Nephron progenitor cell (in vitro differentiated cells): ENCODE data around the gene MORC1.
A peak's percentile ranks its signal among the peaks of the same experiment; 100 is the strongest.

Experiments used
- DNase-seq: peaks from one replicate; pipeline ENCODE4 v3.0.0; 2021
- H3K27ac Mint-ChIP-seq: 2 replicates; pipeline ENCODE4 v1.8.0; 2021; ENCODE audit warnings: mild to moderate bottlenecking, moderate library complexity, mixed read lengths
- H3K27me3 Mint-ChIP-seq: 2 replicates; pipeline ENCODE4 v1.8.0; 2021; ENCODE audit warnings: mild to moderate bottlenecking, low read depth, mixed read lengths; ENCODE audit not compliant: poor library complexity
- H3K36me3 Mint-ChIP-seq: 2 replicates; pipeline ENCODE4 v1.8.0; 2021; ENCODE audit warnings: low read depth, mixed read lengths
- H3K4me1 Mint-ChIP-seq: 2 replicates; pipeline ENCODE4 v1.8.0; 2021; ENCODE audit warnings: mixed read lengths
- H3K4me3 Mint-ChIP-seq: 2 replicates; pipeline ENCODE4 v1.8.0; 2021; ENCODE audit warnings: mild to moderate bottlenecking, moderate library complexity, mixed read lengths
- H3K9me3 Mint-ChIP-seq: 2 replicates; pipeline ENCODE4 v1.8.0; 2021; ENCODE audit warnings: mild to moderate bottlenecking, moderate library complexity, mixed read lengths
- CTCF ChIP-seq: fragments of 200-600 bp; sonication (generic); IDR thresholded peaks from 2 replicates; pipeline ENCODE4 v1.5.0; 2021; ENCODE audit warnings: antibody characterized with exemption

MORC1 gene

GRCh38 chr3:109073116-109073515 lies 44.8 kb downstream of the MORC1 start:
- no peak for TF ChIP-seq CTCF
- no peak for DNase-seq
- H3K4me3 Mint-ChIP-seq, result no peak overlapping the region
- no peaks in the 10 kb centered on the region for H3K36me3 Mint-ChIP-seq
- H3K9me3 Mint-ChIP-seq, result peaks cover 5% of the 10 kb centered on the region
- peak overlapping the region; percentile 52 for H3K27ac Mint-ChIP-seq
- peaks cover 9% of the 10 kb centered on the region for H3K27me3 Mint-ChIP-seq
- H3K4me1 Mint-ChIP-seq, result no peaks in the 10 kb centered on the region

GRCh38 chr3:109072194-109072593 lies 45.7 kb downstream of the MORC1 start:
- Mint-ChIP-seq H3K9me3 (peaks cover 5% of the 10 kb centered on the region), H3K27ac (no peak overlapping the region), H3K4me1 (no peaks in the 10 kb centered on the region), H3K27me3 (peaks cover 9% of the 10 kb centered on the region), H3K4me3 (no peak overlapping the region), H3K36me3 (no peaks in the 10 kb centered on the region)
- TF ChIP-seq CTCF, result no peak
- DNase-seq, result no peak

GRCh38 chr3:109071350-109072142 lies 46.4 kb downstream of the MORC1 start:
- DNase-seq, result no peak
- no peak overlapping the region for H3K27ac Mint-ChIP-seq
- H3K36me3 Mint-ChIP-seq, result no peaks in the 10 kb centered on the region
- no peaks in the 10 kb centered on the region for H3K4me1 Mint-ChIP-seq
- peaks cover 5% of the 10 kb centered on the region for H3K9me3 Mint-ChIP-seq
- H3K27me3 Mint-ChIP-seq, result peaks cover 13% of the 10 kb centered on the region
- no peak overlapping the region for H3K4me3 Mint-ChIP-seq
- TF ChIP-seq CTCF, result no peak

- DNase-seq, result no peak
- Mint-ChIP-seq H3K4me3 (no peak overlapping the region), H3K27ac (peak overlapping the region; percentile 41), H3K36me3 (no peaks in the 10 kb centered on the region), H3K4me1 (no peaks in the 10 kb centered on the region), H3K9me3 (no peaks in the 10 kb centered on the region), H3K27me3 (peaks cover 10% of the 10 kb centered on the region)
- TF ChIP-seq CTCF, result no peak
Measured at GRCh38 chr3:109070211-109070610, 47.7 kb downstream of the MORC1 start.

- Mint-ChIP-seq H3K4me3 (no peak overlapping the region), H3K27ac (no peak overlapping the region), H3K27me3 (peaks cover 4% of the 10 kb centered on the region), H3K9me3 (no peaks in the 10 kb centered on the region), H3K4me1 (no peaks in the 10 kb centered on the region), H3K36me3 (no peaks in the 10 kb centered on the region)
- TF ChIP-seq CTCF, result no peak
- DNase-seq, result no peak
Measured at GRCh38 chr3:109066864-109067263, 51.1 kb downstream of the MORC1 start.

GRCh38 chr3:109059264-109059663 lies 58.7 kb downstream of the MORC1 start:
- Mint-ChIP-seq H3K27me3 (peaks cover 7% of the 10 kb centered on the region), H3K27ac (no peak overlapping the region), H3K4me3 (no peak overlapping the region), H3K4me1 (no peaks in the 10 kb centered on the region), H3K36me3 (no peaks in the 10 kb centered on the region), H3K9me3 (no peaks in the 10 kb centered on the region)
- no peak for TF ChIP-seq CTCF
- no peak for DNase-seq
